ENCODE results near the gene TMEM176B.

- TF ChIP-seq CTCF (IDR thresholded peaks at IDR 0.05) (no peak), POLR2AphosphoS5 (IDR thresholded peaks at IDR 0.05) (no peak), POLR2A (IDR thresholded peaks at IDR 0.05) (no peak)
Observed at GRCh38 chr7:150804802-150805201, 4.6 kb upstream of the TMEM176B start.

Measured in suprapubic skin (tissue), 4 donors.